Loucy (cell line): ENCODE measurements around the gene ALOX5AP.

Experiments
- CTCF ChIP-seq: fragments of 200-600 bp; sonication (generic); conservative IDR thresholded peaks from 2 replicates; pipeline ENCODE4 v1.5.1; 2014; ENCODE audit warnings: mild to moderate bottlenecking, antibody characterized with exemption, low read length
- EZH2phosphoT487 ChIP-seq: fragments of 200-600 bp; IDR thresholded peaks from 2 replicates; pipeline ENCODE4 v1.6.1; 2018; ENCODE audit warnings: antibody characterized with exemption, mild to moderate bottlenecking, moderate library complexity, borderline replicate concordance

GRCh38 chr13:30712536-30713532 lies 22.5 kb upstream of the ALOX5AP start:
- TF ChIP-seq CTCF (no peak), EZH2phosphoT487 (no peak)
